Kidney (tissue), 14 donors: ENCODE measurements around the gene PPP5C. TPM values are rescaled to one million over a fixed set of nuclear protein-coding genes. Genes with fewer than 3 reads are reported as not detected.
"Not testable (repeated sequence)": the region's sequence is repeated elsewhere in the genome, so short reads cannot be mapped to it uniquely, and the experiment has no call there.

Experiments
- DNase-seq, 5 donors: peaks; one replicate each; pipeline ENCODE4 v3.0.0-alpha.2; 2013 to 2020
- FAIRE-seq: peaks from 2 replicates; lab custom pipeline; 2012; peaks lifted over from hg19 to GRCh38; lab: Jason Lieb, UNC
- H3K27ac ChIP-seq, 2 donors: one replicate each; pipeline ENCODE4 v1.7.0; 2013; ENCODE audit warnings: low read depth in 2 of 2, low read length in 2 of 2, inconsistent platforms in 1 of 2
- H3K27me3 ChIP-seq: one replicate; pipeline ENCODE4 v1.7.1; 2013; ENCODE audit warnings: low read length, inconsistent platforms; ENCODE audit not compliant: control insufficient read depth, insufficient read depth
- H3K36me3 ChIP-seq, 3 donors: one replicate each; pipeline versions ENCODE4 v1.7.0 to v1.7.1; 2013; ENCODE audit warnings: low read length in 3 of 3, control low read depth in 1 of 3, inconsistent platforms in 1 of 3; ENCODE audit not compliant: insufficient read depth in 3 of 3, control insufficient read depth in 2 of 3
- H3K4me1 ChIP-seq, 3 donors: one replicate each; pipeline versions ENCODE4 v1.7.0 to v1.7.1; 2013; ENCODE audit warnings: low read length in 3 of 3, inconsistent platforms in 1 of 3, low read depth in 1 of 3; ENCODE audit not compliant: control insufficient read depth in 2 of 3, insufficient read depth in 2 of 3
- H3K4me3 ChIP-seq, 3 donors: one replicate each; pipeline versions ENCODE4 v1.7.0 to v1.8.1; 2013; ENCODE audit warnings: low read length in 3 of 3, control low read depth in 1 of 3, inconsistent platforms in 1 of 3
- H3K9ac ChIP-seq, 3 donors: one replicate each; pipeline versions ENCODE4 v1.7.0 to v1.7.1; 2013; ENCODE audit warnings: low read length in 3 of 3, control low read depth in 1 of 3, inconsistent platforms in 1 of 3
- H3K9me3 ChIP-seq, 3 donors: one replicate each; pipeline versions ENCODE4 v1.7.0 to v1.7.1; 2013; ENCODE audit warnings: low read length in 3 of 3, control low read depth in 1 of 3, inconsistent platforms in 1 of 3; ENCODE audit not compliant: control insufficient read depth in 2 of 3, insufficient read depth in 1 of 3
- intact Hi-C: fragments of 100-400 bp; cut with DNase I; formaldehyde crosslinking; loops from one replicate; pipeline ENCODE4 v1.11.1; 2022
- polyA plus RNA-seq: library from polyadenylated mRNA; stranded (reverse); fragments of 350-450 nt; fragmentation: Illumina TruSeq; extraction: RNeasy Lipid Tissue Mini Kit (QIAGEN cat#74804); gene quantifications from one replicate; pipeline ENCODE4 v1.2.3, GENCODE V29; 2014; ENCODE audit warnings: low read depth, low replicate concordance; ENCODE audit not compliant: insufficient read depth
- total RNA-seq: library from RNA; stranded (reverse); fragmentation: NEBNext Ultra II Directional; extraction: Animal tissue kit (Norgen Biotek cat#: 25700); gene quantifications from one replicate; pipeline ENCODE4 v1.2.1, GENCODE V29; 2021
- TF ChIP-seq, protein P1 (sequence below): IDR thresholded peaks from 3 replicates; pipeline ENCODE4 v1.5.1; 2012; ENCODE audit warnings: mild to moderate bottlenecking, moderate library complexity, borderline replicate concordance; ENCODE audit not compliant: insufficient read depth; ENCODE audit errors: extremely low read depth
- donor health status: control.
- donor health status: control.
- donor health status: control.
- donor health status: control.
- donor health status: control.
- donor health status: DM: yes; HTN: yes; CAD: no.
- donor health status: Normal renal cell carcinoma (clear cell type).

PPP5C gene
- total and polyA plus RNA-seq, 2 donors from 2014 or later, result 54.3 to 63.7 TPM

DNA sequence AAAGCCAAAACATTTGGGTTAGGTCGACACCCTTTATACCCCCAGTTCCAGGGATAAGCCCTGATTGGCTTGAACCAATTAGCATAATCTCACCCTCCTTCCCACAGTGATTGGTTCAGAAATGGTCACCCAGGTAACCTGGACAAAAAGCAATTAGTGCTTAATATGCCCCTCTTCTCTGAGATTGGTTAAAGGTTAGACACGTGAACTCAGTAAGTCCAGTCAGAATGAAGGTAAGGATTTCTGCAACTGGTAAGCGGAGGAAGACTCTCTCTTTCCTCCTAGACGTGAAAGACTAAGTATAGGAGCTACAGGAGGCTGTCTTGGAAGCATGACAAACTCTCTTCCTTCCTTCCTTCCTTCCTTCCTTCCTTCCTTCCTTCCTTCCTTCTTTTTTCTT lies 83.1 kb downstream of the PPP5C start:
- Histone ChIP-seq H3K27ac (no peak overlapping the region), H3K36me3 (no peaks in the 10 kb centered on the region), H3K4me3 (no peak overlapping the region), H3K9ac (no peak overlapping the region), H3K4me1 (peaks cover 2 to 9% (median 8%) of the 10 kb centered on the region in 3 donors), H3K27me3 (no peaks in the 10 kb centered on the region), H3K9me3 (no peaks in the 10 kb centered on the region)
- FAIRE-seq (no peak), DNase-seq (no peak)
- TF ChIP-seq, protein P1, sequence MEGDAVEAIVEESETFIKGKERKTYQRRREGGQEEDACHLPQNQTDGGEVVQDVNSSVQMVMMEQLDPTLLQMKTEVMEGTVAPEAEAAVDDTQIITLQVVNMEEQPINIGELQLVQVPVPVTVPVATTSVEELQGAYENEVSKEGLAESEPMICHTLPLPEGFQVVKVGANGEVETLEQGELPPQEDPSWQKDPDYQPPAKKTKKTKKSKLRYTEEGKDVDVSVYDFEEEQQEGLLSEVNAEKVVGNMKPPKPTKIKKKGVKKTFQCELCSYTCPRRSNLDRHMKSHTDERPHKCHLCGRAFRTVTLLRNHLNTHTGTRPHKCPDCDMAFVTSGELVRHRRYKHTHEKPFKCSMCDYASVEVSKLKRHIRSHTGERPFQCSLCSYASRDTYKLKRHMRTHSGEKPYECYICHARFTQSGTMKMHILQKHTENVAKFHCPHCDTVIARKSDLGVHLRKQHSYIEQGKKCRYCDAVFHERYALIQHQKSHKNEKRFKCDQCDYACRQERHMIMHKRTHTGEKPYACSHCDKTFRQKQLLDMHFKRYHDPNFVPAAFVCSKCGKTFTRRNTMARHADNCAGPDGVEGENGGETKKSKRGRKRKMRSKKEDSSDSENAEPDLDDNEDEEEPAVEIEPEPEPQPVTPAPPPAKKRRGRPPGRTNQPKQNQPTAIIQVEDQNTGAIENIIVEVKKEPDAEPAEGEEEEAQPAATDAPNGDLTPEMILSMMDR, result no peak
- intact Hi-C loops, result no loop called here

DNA sequence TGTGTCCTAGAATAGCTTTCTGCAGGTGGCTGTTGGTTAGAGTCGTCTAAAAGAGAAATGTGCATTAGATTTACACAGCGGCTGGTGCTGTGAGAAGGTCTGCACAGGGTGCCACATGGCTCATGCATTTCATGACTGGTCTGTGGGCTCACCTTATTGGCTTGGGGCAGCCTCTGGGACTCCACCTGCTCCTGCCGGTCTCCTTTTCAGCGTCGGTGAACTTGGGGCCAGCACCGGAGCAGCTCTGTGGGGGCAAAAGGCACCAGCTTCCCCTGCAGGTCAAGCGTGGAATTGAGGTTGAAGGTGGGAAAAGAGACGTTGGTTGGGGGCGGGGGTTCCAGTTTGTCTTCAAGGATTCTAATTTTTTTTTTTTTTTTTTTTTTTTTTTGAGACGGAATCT lies 84.9 kb downstream of the PPP5C start:
- no peaks in the 10 kb centered on the region for H3K9me3 ChIP-seq
- FAIRE-seq (no peak), DNase-seq (peak in 2 of 5 donors; percentile 32 to 53)
- no peaks in the 10 kb centered on the region for H3K36me3 ChIP-seq
- no peak overlapping the region for H3K4me3 ChIP-seq
- no peaks in the 10 kb centered on the region for H3K27me3 ChIP-seq
- no peak overlapping the region for H3K27ac ChIP-seq
- no peak overlapping the region for H3K9ac ChIP-seq
- peaks cover 0 to 8% (median 3%) of the 10 kb centered on the region in 3 donors for H3K4me1 ChIP-seq
- TF ChIP-seq, protein P1, result no peak
- intact Hi-C loops, result no loop called here

DNA sequence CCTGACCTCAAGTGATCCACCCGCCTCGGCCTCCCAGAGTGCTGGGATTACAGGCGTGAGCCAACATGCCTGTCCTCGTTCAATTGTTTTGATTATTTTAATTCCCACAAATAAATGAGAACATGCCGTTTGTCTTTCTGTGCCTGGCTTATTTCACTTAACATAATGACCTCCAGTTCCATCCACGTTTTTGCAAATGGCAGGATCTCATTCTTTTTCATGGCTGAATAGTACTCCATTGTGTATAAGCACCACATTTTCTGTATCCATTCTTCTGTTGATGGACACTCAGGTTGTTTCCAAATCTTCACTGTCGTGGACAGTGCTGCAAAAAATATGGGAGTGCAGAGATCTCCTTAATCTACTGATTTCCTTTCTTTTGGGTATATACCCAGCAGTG lies 86.6 kb downstream of the PPP5C start:
- H3K4me1 ChIP-seq, FAIRE-seq, H3K27ac ChIP-seq, H3K4me3 ChIP-seq, H3K36me3 ChIP-seq, DNase-seq, H3K27me3 ChIP-seq, H3K9me3 ChIP-seq, intact Hi-C loops, H3K9ac ChIP-seq: not testable (repeated sequence)

DNA sequence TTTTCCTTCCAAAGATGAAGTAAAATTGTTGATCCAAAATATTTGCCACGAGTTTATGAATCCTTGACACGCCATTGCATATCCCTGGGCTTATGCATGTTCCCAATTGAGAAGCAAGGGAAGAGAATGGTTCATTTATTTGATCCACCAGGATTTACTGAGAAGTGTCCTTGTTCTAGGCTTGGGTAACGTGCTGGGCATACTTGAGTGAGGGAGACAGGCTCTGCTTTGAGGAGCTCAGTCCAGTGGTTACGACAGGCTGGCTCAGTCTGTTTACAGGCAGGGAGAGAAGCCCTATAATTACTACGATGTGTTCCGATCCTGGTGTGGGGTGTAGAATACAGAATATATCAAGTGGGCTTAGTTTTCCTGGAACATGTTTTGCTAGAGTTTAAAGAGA lies 88.1 kb downstream of the PPP5C start:
- TF ChIP-seq, protein P1, result no peak
- Histone ChIP-seq H3K27ac (no peak overlapping the region), H3K36me3 (no peaks in the 10 kb centered on the region), H3K4me3 (no peak overlapping the region), H3K4me1 (no peaks in the 10 kb centered on the region), H3K9me3 (no peaks in the 10 kb centered on the region), H3K9ac (no peak overlapping the region), H3K27me3 (no peaks in the 10 kb centered on the region)
- FAIRE-seq (no peak), DNase-seq (no peak)
- intact Hi-C loops, result no loop called here

DNA sequence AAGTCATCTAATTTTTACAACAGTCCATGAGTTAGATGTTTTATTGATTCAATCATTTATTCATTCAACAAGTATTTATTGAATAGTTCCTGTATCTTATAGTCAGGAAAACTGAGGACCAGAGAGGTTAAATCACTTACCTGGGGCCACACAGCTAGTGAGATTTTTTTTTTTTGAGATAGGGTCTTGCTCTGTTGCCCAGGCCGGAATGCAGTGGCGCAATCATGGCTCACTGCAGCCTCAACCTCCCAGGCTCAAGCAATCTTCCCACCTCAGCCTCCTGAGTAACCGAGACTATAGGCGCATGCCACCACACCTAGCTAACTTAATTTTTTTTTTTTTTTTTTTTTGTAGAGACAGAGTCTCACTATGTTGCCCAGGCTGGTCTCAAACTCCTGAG lies 88.8 kb downstream of the PPP5C start:
- FAIRE-seq, result not testable (repeated sequence)

More for the DNA sequence above, 88.8 kb downstream of the PPP5C start:
- H3K27me3 ChIP-seq, H3K4me3 ChIP-seq, H3K4me1 ChIP-seq, H3K9me3 ChIP-seq, DNase-seq, H3K36me3 ChIP-seq, H3K27ac ChIP-seq, H3K9ac ChIP-seq, intact Hi-C loops: not testable (repeated sequence)
